ENCODE results near the gene GABRA5. TPM values are rescaled to one million over a fixed set of nuclear protein-coding genes. Genes with fewer than 3 reads are reported as not detected.

The GABRA5 gene
- total RNA-seq, 4 donors from 2014 or later: not detected

GRCh38 chr15:26974120-26974780, 107.4 kb downstream of the GABRA5 start:
- no peak for TF ChIP-seq CTCF (IDR thresholded peaks at IDR 0.05)
- DNase-seq (ENCODE audit: low spot score): no peak
- ATAC-seq (ENCODE audit: low FRiP score): no peak

GRCh38 chr15:26981492-26981891, 114.6 kb downstream of the GABRA5 start:
- no peak for DNase-seq (ENCODE audit: low spot score)
- TF ChIP-seq CTCF (IDR thresholded peaks at IDR 0.05): no peak
- ATAC-seq (ENCODE audit: low FRiP score): no peak

GRCh38 chr15:26983822-26984221, 117.0 kb downstream of the GABRA5 start:
- ATAC-seq (ENCODE audit: low FRiP score) (no peak), DNase-seq (ENCODE audit: low spot score) (no peak)
- no peak for TF ChIP-seq CTCF (IDR thresholded peaks at IDR 0.05)

- TF ChIP-seq CTCF (IDR thresholded peaks at IDR 0.05): no peak
- ATAC-seq (ENCODE audit: low FRiP score) (no peak), DNase-seq (ENCODE audit: low spot score) (no peak)
Measured at GRCh38 chr15:26985050-26985449, 118.2 kb downstream of the GABRA5 start.

- no peak for ATAC-seq (ENCODE audit: low FRiP score)
- DNase-seq (ENCODE audit: low spot score): no peak
- no peak for TF ChIP-seq CTCF (IDR thresholded peaks at IDR 0.05)
Measured at GRCh38 chr15:26996250-26996649, 129.4 kb downstream of the GABRA5 start.

Other genes starting within 250 kb of the GABRA5 start
- gene GABRB3, start 94.0 kb upstream of the GABRA5 start, total RNA-seq: 1 to 10 TPM in 2 of 4 donors, under 1 TPM in 2; 0.72 to 1.8 (median 1.2) TPM
- not detected for gene GABRG3, start 104.1 kb downstream of the GABRA5 start, total RNA-seq